K562 (cell line): Measurements from ENCODE around the gene PRDX2. TPM values are rescaled to one million over a fixed set of nuclear protein-coding genes. Genes with fewer than 3 reads are reported as not detected.

ENCODE experiments used
- BDP1 ChIP-seq: IDR thresholded peaks from 3 replicates; pipeline ENCODE4 v1.6.1; 2011; ENCODE audit not compliant: insufficient read length, insufficient read depth
- ESRRA ChIP-seq: fragments of 450-650 bp; IDR thresholded peaks from 2 replicates; pipeline ENCODE4 v1.6.1; 2014; ENCODE audit warnings: low read depth, mild to moderate bottlenecking, moderate library complexity, borderline replicate concordance
- FOXA1 ChIP-seq: fragments of 450-650 bp; IDR thresholded peaks from 2 replicates; pipeline ENCODE4 v1.6.1; 2016; ENCODE audit warnings: mild to moderate bottlenecking, borderline replicate concordance
- ILF3 ChIP-seq: fragments of 450-650 bp; IDR thresholded peaks from 2 replicates; pipeline ENCODE4 v1.6.1; 2018; ENCODE audit warnings: antibody characterized with exemption, mild to moderate bottlenecking, moderate library complexity, borderline replicate concordance
- MED1 ChIP-seq: sonication (generic); formaldehyde crosslinking; IDR thresholded peaks from 2 replicates; pipeline ENCODE4 v1.8.1; 2023; ENCODE audit warnings: missing genetic modification reagents, borderline replicate concordance
- MYBL2 ChIP-seq, 2 experiments: fragments of 450-650 bp in 1 of 2; sonication (generic) in 1 of 2; formaldehyde crosslinking in 1 of 2; IDR thresholded peaks; 2 replicates each; pipeline versions ENCODE4 v1.6.1 to v1.8.1; 2017 to 2022; ENCODE audit warnings: borderline replicate concordance in 1 of 2, inconsistent platforms in 1 of 2, low read depth in 1 of 2, mild to moderate bottlenecking in 1 of 2, missing genetic modification reagents in 1 of 2, moderate library complexity in 1 of 2
- NFYB ChIP-seq: IDR thresholded peaks from 2 replicates; pipeline ENCODE4 v1.6.1; 2011; ENCODE audit warnings: mild to moderate bottlenecking, moderate library complexity; ENCODE audit not compliant: insufficient read length; ENCODE audit errors: extremely low read depth
- NR0B1 ChIP-seq: fragments of 450-650 bp; IDR thresholded peaks from one replicate; pipeline ENCODE4 v1.6.1; 2018; ENCODE audit warnings: mild to moderate bottlenecking, moderate library complexity; ENCODE audit not compliant: partially characterized antibody
- PRDM10 ChIP-seq: fragments of 450-650 bp; IDR thresholded peaks from 2 replicates; pipeline ENCODE4 v1.6.1; 2018; ENCODE audit not compliant: partially characterized antibody
- RB1 ChIP-seq: fragments of 450-650 bp; IDR thresholded peaks from 2 replicates; pipeline ENCODE4 v1.6.1; 2017; ENCODE audit warnings: low read depth, mild to moderate bottlenecking
- RBBP5 ChIP-seq: fragments of 200-600 bp; sonication (generic); IDR thresholded peaks from 2 replicates; pipeline ENCODE4 v1.6.1; 2012; ENCODE audit warnings: borderline replicate concordance, mild to moderate bottlenecking, low read length, control low read depth, inconsistent platforms; ENCODE audit not compliant: insufficient read depth, poor library complexity, severe bottlenecking
- ZC3H11A ChIP-seq: IDR thresholded peaks from 2 replicates; pipeline ENCODE4 v1.6.1; 2012; ENCODE audit warnings: low read depth, low read length, improper control_type of control experiment
- ZC3H4 ChIP-seq: sonication (generic); formaldehyde crosslinking; IDR thresholded peaks from 2 replicates; pipeline ENCODE4 v1.9.0; 2021; ENCODE audit warnings: missing genetic modification reagents, borderline replicate concordance
- ZNF444 ChIP-seq: fragments of 250-450 bp; sonication (Bioruptor Pico); IDR thresholded peaks from 2 replicates; pipeline ENCODE4 v1.4.0; 2020; ENCODE audit warnings: mild to moderate bottlenecking, moderate library complexity
- polyA plus RNA-seq, 8 experiments: library from polyadenylated mRNA; depleted of rRNA in 4 of 8; stranded (reverse) in 5 of 8; unstranded in 3 of 8; fragments of >200 nt; fragmentation: Nextera tagmentation in 2 of 8; fragmentation: Illumina TruSeq in 1 of 8; extraction: Ambion mirVana in 2 of 8; extraction: Trizol in 1 of 8; gene quantifications; 2 replicates each; pipeline versions ENCODE4 v1.2.1 to v1.2.3, GENCODE V29; 2011 to 2014; ENCODE audit warnings: inconsistent platforms in 1 of 8, missing spikeins in 1 of 8
- total RNA-seq, 7 experiments: library from RNA; depleted of rRNA in 6 of 7; stranded (reverse); fragments of >200 nt in 6 of 7; fragmentation: Illumina TruSeq in 2 of 7; extraction: Trizol in 2 of 7; gene quantifications; 2 replicates each; pipeline versions ENCODE4 v1.2.1 to v1.2.3, GENCODE V29; 2011 to 2021; ENCODE audit warnings: low replicate concordance in 1 of 7
- TF ChIP-seq, protein P1 (sequence below): IDR thresholded peaks from 2 replicates; pipeline ENCODE4 v1.6.1; 2012; ENCODE audit warnings: low read depth, low read length, improper control_type of control experiment, borderline replicate concordance
- TF ChIP-seq, protein P2 (sequence below): fragments of 450-650 bp; IDR thresholded peaks from 2 replicates; pipeline ENCODE4 v1.7.1; 2018; ENCODE audit warnings: mild to moderate bottlenecking, low read depth; ENCODE audit not compliant: partially characterized antibody

The PRDX2 gene
- total and polyA plus RNA-seq, 9 of the 15 experiments (the other 6 are each of a cell fraction or from before 2014, with no cell fraction given): 206 to 1,183 (median 415) TPM

GRCh38 chr19:12793290-12794195 is 8.1 kb downstream of the PRDX2 start (continued):
- TF ChIP-seq MED1 (CRISPR knock-in tag): no peak
- peak; percentile 60; the same call in 1 of the 2 replicates for TF ChIP-seq ESRRA
- TF ChIP-seq, protein P1, sequence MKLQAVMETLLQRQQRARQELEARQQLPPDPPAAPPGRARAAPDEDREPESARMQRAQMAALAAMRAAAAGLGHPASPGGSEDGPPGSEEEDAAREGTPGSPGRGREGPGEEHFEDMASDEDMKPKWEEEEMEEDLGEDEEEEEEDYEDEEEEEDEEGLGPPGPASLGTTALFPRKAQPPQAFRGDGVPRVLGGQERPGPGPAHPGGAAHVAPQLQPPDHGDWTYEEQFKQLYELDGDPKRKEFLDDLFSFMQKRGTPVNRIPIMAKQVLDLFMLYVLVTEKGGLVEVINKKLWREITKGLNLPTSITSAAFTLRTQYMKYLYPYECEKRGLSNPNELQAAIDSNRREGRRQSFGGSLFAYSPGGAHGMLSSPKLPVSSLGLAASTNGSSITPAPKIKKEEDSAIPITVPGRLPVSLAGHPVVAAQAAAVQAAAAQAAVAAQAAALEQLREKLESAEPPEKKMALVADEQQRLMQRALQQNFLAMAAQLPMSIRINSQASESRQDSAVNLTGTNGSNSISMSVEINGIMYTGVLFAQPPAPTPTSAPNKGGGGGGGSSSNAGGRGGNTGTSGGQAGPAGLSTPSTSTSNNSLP: no peak
- no peak for TF ChIP-seq BDP1
- TF ChIP-seq RB1: peak; percentile 66
- no peak for TF ChIP-seq RBBP5
- TF ChIP-seq ZNF444 (CRISPR knock-in tag): no peak
- peak; percentile 47; the same call in 1 of the 2 replicates for TF ChIP-seq ZC3H4 (CRISPR knock-in tag)
- TF ChIP-seq FOXA1: no peak
- TF ChIP-seq ILF3: peak; percentile 83; the same call in 1 of the 2 replicates
- TF ChIP-seq MYBL2 (IDR thresholded peaks at IDR 0.05; ENCODE audit: low read depth): no peak
- TF ChIP-seq MYBL2 (CRISPR knock-in tag; IDR thresholded peaks at IDR 0.05; ENCODE audit: borderline replicate concordance): no peak
- TF ChIP-seq PRDM10: peak; percentile 44
- TF ChIP-seq, protein P2, sequence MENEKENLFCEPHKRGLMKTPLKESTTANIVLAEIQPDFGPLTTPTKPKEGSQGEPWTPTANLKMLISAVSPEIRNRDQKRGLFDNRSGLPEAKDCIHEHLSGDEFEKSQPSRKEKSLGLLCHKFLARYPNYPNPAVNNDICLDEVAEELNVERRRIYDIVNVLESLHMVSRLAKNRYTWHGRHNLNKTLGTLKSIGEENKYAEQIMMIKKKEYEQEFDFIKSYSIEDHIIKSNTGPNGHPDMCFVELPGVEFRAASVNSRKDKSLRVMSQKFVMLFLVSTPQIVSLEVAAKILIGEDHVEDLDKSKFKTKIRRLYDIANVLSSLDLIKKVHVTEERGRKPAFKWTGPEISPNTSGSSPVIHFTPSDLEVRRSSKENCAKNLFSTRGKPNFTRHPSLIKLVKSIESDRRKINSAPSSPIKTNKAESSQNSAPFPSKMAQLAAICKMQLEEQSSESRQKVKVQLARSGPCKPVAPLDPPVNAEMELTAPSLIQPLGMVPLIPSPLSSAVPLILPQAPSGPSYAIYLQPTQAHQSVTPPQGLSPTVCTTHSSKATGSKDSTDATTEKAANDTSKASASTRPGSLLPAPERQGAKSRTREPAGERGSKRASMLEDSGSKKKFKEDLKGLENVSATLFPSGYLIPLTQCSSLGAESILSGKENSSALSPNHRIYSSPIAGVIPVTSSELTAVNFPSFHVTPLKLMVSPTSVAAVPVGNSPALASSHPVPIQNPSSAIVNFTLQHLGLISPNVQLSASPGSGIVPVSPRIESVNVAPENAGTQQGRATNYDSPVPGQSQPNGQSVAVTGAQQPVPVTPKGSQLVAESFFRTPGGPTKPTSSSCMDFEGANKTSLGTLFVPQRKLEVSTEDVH: no peak
- no peak for TF ChIP-seq NR0B1
- no peak for TF ChIP-seq NFYB
- TF ChIP-seq ZC3H11A: no peak
